HepG2 (cell line): Measurements from ENCODE around the gene MAN1C1. TPM values are rescaled to one million over a fixed set of nuclear protein-coding genes. Genes with fewer than 3 reads are reported as not detected.

Source experiments
- ATAC-seq: fragments of 200-7000 bp; cut with Tn5 transposase; 3 replicates; pipeline ENCODE4 v1.9.1; 2020; ENCODE audit warnings: mild to moderate bottlenecking, moderate library complexity
- BruUV-seq: library from RNA; stranded (reverse); fragments of 400-500 nt; replicated peaks from 2 replicates; lab custom pipeline; 2021; lab: Mats Ljungman, UMichigan
- CTCF ChIA-PET: fragments of 300-600 bp; formaldehyde crosslinking; extraction: SDS; loops from one replicate; lab custom pipeline; 2021; ENCODE audit warnings: low total read pairs, inconsistent platforms, low intra/inter-chr PET ratio; lab: Yijun Ruan, JAX
- POLR2A ChIA-PET: fragments of 350-600 bp; sonication (Branson Sonifier 250); formaldehyde crosslinking; loops from one replicate; lab custom pipeline; 2020; ENCODE audit warnings: antibody characterized with exemption, inconsistent platforms; lab: Yijun Ruan, JAX
- DNase-seq: peaks from one replicate; pipeline ENCODE4 v3.0.0-alpha.2; 2015; ENCODE audit warnings: low spot score
- FAIRE-seq: peaks from 3 replicates; lab custom pipeline; 2011; peaks lifted over from hg19 to GRCh38; lab: Jason Lieb, UNC
- H2AFZ ChIP-seq: one replicate; pipeline ENCODE4 v1.6.1; 2011; ENCODE audit warnings: low read length, inconsistent platforms
- H3K27ac ChIP-seq: fragments of 300-600 bp; 3 replicates; pipeline ENCODE4 v1.8.0; 2011; ENCODE audit warnings: mixed run types, mild to moderate bottlenecking, mixed read lengths, low read length, inconsistent platforms; ENCODE audit not compliant: insufficient read depth; ENCODE audit errors: extremely low read length
- H3K27me3 ChIP-seq, 2 experiments: fragments of 200-600 bp in 1 of 2; 2 replicates in 1 of 2; 3 replicates in 1 of 2; pipeline versions ENCODE4 v1.6.0 to v1.8.0; 2011; ENCODE audit warnings: low read length in 2 of 2, mild to moderate bottlenecking in 2 of 2, moderate library complexity in 2 of 2, inconsistent platforms in 1 of 2; ENCODE audit not compliant: insufficient read depth in 2 of 2, control insufficient read depth in 1 of 2
- H3K36me3 ChIP-seq, 2 experiments: fragments of 200-600 bp in 1 of 2; replicated peaks in 1 of 2; 2 replicates in 1 of 2; 3 replicates in 1 of 2; pipeline versions ENCODE4 v1.5.1 to v1.8.0; 2011; ENCODE audit warnings: low read length in 2 of 2, inconsistent platforms in 1 of 2; ENCODE audit not compliant: insufficient read depth in 2 of 2, control insufficient read depth in 1 of 2
- H3K4me1 ChIP-seq: 2 replicates; pipeline ENCODE4 v1.5.1; 2012; ENCODE audit warnings: low read length, inconsistent platforms; ENCODE audit not compliant: insufficient read depth
- H3K4me2 ChIP-seq: 2 replicates; pipeline ENCODE4 v1.6.0; 2011; ENCODE audit warnings: low read depth, low read length, inconsistent platforms
- H3K4me3 ChIP-seq, 3 experiments: fragments of 200-600 bp in 1 of 3; sonication (generic), shearing (Covaris generic) in 1 of 3; replicated peaks in 1 of 3; 2 replicates each; pipeline ENCODE4 v1.5.1; 2011 to 2016; ENCODE audit warnings: low read length in 3 of 3, inconsistent platforms in 2 of 3, low read depth in 2 of 3, mild to moderate bottlenecking in 2 of 3, control low read depth in 1 of 3, mixed read lengths in 1 of 3; ENCODE audit not compliant: insufficient read depth in 1 of 3
- H3K79me2 ChIP-seq: one replicate; pipeline ENCODE4 v1.6.1; 2011; ENCODE audit warnings: low read length, inconsistent platforms; ENCODE audit not compliant: insufficient read depth
- H3K9ac ChIP-seq: 2 replicates; pipeline ENCODE4 v1.6.0; 2011; ENCODE audit warnings: mild to moderate bottlenecking, low read depth, low read length, inconsistent platforms; ENCODE audit not compliant: insufficient read depth
- H3K9me3 ChIP-seq: 2 replicates; pipeline ENCODE4 v1.5.1; 2012; ENCODE audit warnings: mild to moderate bottlenecking, low read length
- H4K20me1 ChIP-seq: 2 replicates; pipeline ENCODE4 v1.6.0; 2011; ENCODE audit warnings: inconsistent platforms, mild to moderate bottlenecking, low read length, moderate library complexity; ENCODE audit not compliant: insufficient read depth
- HMG20B ChIP-seq: conservative IDR thresholded peaks from 2 replicates; pipeline ENCODE4 v1.6.1; 2016; ENCODE audit warnings: missing genetic modification reagents, missing compliant biosample characterization
- HOXA9 ChIP-seq: sonication (generic); formaldehyde crosslinking; IDR thresholded peaks from 2 replicates; pipeline ENCODE4 v1.8.1; 2022; ENCODE audit warnings: missing genetic modification reagents, mild to moderate bottlenecking, moderate library complexity, borderline replicate concordance
- MIXL1 ChIP-seq: IDR thresholded peaks from 2 replicates; pipeline ENCODE4 v1.6.1; 2016
- SALL1 ChIP-seq: sonication (generic); formaldehyde crosslinking; IDR thresholded peaks from 2 replicates; pipeline ENCODE4 v1.8.0; 2022; ENCODE audit warnings: mild to moderate bottlenecking, missing genetic modification reagents
- ZNF292 ChIP-seq: sonication (generic); formaldehyde crosslinking; IDR thresholded peaks from 2 replicates; pipeline ENCODE4 v1.8.1; 2022; ENCODE audit warnings: mild to moderate bottlenecking, low read depth, missing genetic modification reagents, borderline replicate concordance
- ZNF674 ChIP-seq: sonication (generic); formaldehyde crosslinking; IDR thresholded peaks from 2 replicates; pipeline ENCODE4 v1.5.0; 2020; ENCODE audit warnings: low read depth, mild to moderate bottlenecking, missing genetic modification reagents
- WGBS: methylation state at CpG from one replicate; pipeline ENCODE4 v1.1.6; 2017; ENCODE audit warnings: low lambda C conversion rate; 5-methylcytosine and 5-hydroxymethylcytosine counted together
- in situ Hi-C: cut with HindIII; loops from 2 replicates; pipeline ENCODE4 v1.10.0; 2017; ENCODE audit warnings: low pct_unique_long_range_greater_than_20kb; ENCODE audit not compliant: extremely low pct_ligation_motif_present
- intact Hi-C: fragments of 100-400 bp; cut with micrococcal nuclease; formaldehyde crosslinking; loops from one replicate; pipeline ENCODE4 v1.10.0; 2022; ENCODE audit not compliant: unreplicated experiment
- polyA plus RNA-seq, 8 experiments: library from polyadenylated mRNA; depleted of rRNA in 3 of 8; stranded (reverse) in 7 of 8; unstranded in 1 of 8; fragments of >200 nt; fragmentation: Illumina TruSeq in 4 of 8; extraction: Trizol in 4 of 8; gene quantifications; 2 replicates each; pipeline versions ENCODE4 v1.2.1 to v1.2.3, GENCODE V29; 2011 to 2016; ENCODE audit warnings: low read depth in 4 of 8, missing spikeins in 1 of 8, mixed read lengths in 1 of 8; ENCODE audit not compliant: insufficient read depth in 1 of 8
- total RNA-seq, 5 experiments: library from RNA; depleted of rRNA; stranded (reverse); fragments of >200 nt; fragmentation: Illumina TruSeq; extraction: Trizol; gene quantifications; 2 replicates each; pipeline ENCODE4 v1.2.3, GENCODE V29; 2016; ENCODE audit warnings: low read depth in 1 of 5
- TF ChIP-seq, protein P1 (sequence below): sonication (generic); formaldehyde crosslinking; IDR thresholded peaks from 2 replicates; pipeline ENCODE4 v1.9.0; 2021; ENCODE audit warnings: missing genetic modification reagents, mild to moderate bottlenecking, borderline replicate concordance
- TF ChIP-seq, protein P2 (sequence below): sonication (generic); formaldehyde crosslinking; IDR thresholded peaks from 2 replicates; pipeline ENCODE4 v1.5.1; 2020; ENCODE audit warnings: mild to moderate bottlenecking, missing genetic modification reagents, moderate library complexity
- TF ChIP-seq, protein P3 (sequence below): sonication (generic); formaldehyde crosslinking; IDR thresholded peaks from 2 replicates; pipeline ENCODE4 v1.4.0; 2020; ENCODE audit warnings: missing genetic modification reagents, borderline replicate concordance

Gene MAN1C1
- total and polyA plus RNA-seq, 2 of the 13 experiments (the other 11 are each of a cell fraction or from before 2014, with no cell fraction given), result 0.18 to 0.49 TPM

DNA sequence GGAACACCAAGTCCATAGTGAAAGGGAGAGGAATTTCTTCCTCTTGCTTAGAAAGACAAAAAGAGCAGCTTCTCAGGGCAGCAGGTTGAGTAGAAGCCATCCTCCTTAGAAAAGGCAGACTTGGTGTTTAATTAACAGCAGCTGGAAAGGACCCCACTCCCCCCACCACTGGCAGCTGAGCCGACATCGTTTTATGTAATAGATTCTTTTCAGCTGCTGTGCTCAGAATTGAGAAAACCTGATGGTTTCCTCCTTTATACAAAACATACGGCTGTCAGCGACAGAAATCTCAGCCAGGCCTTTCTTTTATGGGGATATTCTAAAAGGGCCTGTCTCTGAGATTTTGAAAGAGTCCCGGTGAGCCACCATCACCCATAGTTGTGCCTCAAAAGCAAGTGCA is 49.9 kb downstream of the MAN1C1 start:
- H3K4me2 ChIP-seq, result no peak overlapping the region
- ATAC-seq (no peak), DNase-seq (no peak), FAIRE-seq (no peak)
- no peaks in the 10 kb centered on the region for H4K20me1 ChIP-seq
- BruUV-seq, result no TSS peak
- no peaks in the 10 kb centered on the region for H3K79me2 ChIP-seq
- intact Hi-C loops (no loop called here), in situ Hi-C loops (no loop called here)
- no peaks in the 10 kb centered on the region for H3K9me3 ChIP-seq
- TF ChIP-seq HMG20B (CRISPR knock-in tag) (no peak), ZNF292 (CRISPR knock-in tag) (no peak), ZNF674 (CRISPR knock-in tag) (no peak), HOXA9 (CRISPR knock-in tag) (no peak), MIXL1 (no peak), SALL1 (CRISPR knock-in tag) (no peak)
- TF ChIP-seq, protein P1, sequence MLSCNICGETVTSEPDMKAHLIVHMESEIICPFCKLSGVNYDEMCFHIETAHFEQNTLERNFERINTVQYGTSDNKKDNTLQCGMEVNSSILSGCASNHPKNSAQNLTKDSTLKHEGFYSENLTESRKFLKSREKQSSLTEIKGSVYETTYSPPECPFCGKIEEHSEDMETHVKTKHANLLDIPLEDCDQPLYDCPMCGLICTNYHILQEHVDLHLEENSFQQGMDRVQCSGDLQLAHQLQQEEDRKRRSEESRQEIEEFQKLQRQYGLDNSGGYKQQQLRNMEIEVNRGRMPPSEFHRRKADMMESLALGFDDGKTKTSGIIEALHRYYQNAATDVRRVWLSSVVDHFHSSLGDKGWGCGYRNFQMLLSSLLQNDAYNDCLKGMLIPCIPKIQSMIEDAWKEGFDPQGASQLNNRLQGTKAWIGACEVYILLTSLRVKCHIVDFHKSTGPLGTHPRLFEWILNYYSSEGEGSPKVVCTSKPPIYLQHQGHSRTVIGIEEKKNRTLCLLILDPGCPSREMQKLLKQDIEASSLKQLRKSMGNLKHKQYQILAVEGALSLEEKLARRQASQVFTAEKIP (CRISPR knock-in tag), result no peak
- TF ChIP-seq, protein P2, sequence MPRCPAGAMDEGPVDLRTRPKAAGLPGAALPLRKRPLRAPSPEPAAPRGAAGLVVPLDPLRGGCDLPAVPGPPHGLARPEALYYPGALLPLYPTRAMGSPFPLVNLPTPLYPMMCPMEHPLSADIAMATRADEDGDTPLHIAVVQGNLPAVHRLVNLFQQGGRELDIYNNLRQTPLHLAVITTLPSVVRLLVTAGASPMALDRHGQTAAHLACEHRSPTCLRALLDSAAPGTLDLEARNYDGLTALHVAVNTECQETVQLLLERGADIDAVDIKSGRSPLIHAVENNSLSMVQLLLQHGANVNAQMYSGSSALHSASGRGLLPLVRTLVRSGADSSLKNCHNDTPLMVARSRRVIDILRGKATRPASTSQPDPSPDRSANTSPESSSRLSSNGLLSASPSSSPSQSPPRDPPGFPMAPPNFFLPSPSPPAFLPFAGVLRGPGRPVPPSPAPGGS (CRISPR knock-in tag), result no peak
- TF ChIP-seq, protein P3, sequence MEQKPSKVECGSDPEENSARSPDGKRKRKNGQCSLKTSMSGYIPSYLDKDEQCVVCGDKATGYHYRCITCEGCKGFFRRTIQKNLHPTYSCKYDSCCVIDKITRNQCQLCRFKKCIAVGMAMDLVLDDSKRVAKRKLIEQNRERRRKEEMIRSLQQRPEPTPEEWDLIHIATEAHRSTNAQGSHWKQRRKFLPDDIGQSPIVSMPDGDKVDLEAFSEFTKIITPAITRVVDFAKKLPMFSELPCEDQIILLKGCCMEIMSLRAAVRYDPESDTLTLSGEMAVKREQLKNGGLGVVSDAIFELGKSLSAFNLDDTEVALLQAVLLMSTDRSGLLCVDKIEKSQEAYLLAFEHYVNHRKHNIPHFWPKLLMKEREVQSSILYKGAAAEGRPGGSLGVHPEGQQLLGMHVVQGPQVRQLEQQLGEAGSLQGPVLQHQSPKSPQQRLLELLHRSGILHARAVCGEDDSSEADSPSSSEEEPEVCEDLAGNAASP, result no peak
- H3K27ac ChIP-seq, result no peak overlapping the region
- ChIA-PET POLR2A (no interaction called here), CTCF (no interaction called here)
- peaks cover 8% of the 10 kb centered on the region; the same call in 1 of the 2 replicates for H3K4me1 ChIP-seq
- no peak overlapping the region for H2AFZ ChIP-seq
- 36% methylated on average over 5 of the region's 5 CpGs for WGBS
- no peaks in the 10 kb centered on the region for H3K36me3 ChIP-seq
- 0 out of 5 replicates have a peak, but pooled peaks cover 2 to 9% of the 10 kb centered on the region in 2 experiments for H3K27me3 ChIP-seq
- no peak overlapping the region for H3K4me3 ChIP-seq
- no peak overlapping the region for H3K9ac ChIP-seq
